ENCODE data around the gene NRG2.

The NRG2 gene

GRCh38 chr5:140040358-140040757 is 2.7 kb downstream of the NRG2 start:
- no peak for DNase-seq

GRCh38 chr5:140039561-140039960 is 3.5 kb downstream of the NRG2 start:
- no peak for DNase-seq

GRCh38 chr5:140038373-140038957 is 4.6 kb downstream of the NRG2 start:
- DNase-seq = no peak

- DNase-seq = no peak
Measured at GRCh38 chr5:140037012-140037411, 6.1 kb downstream of the NRG2 start.

GRCh38 chr5:140035881-140036280 is 7.2 kb downstream of the NRG2 start:
- DNase-seq = no peak

- DNase-seq = no peak
Measured at GRCh38 chr5:140033037-140033760, 9.9 kb downstream of the NRG2 start.

GRCh38 chr5:140032296-140032695 is 10.8 kb downstream of the NRG2 start:
- DNase-seq = no peak

GRCh38 chr5:140027807-140028206 is 15.3 kb downstream of the NRG2 start:
- no peak for DNase-seq

- DNase-seq = no peak
Measured at GRCh38 chr5:140025736-140026135, 17.4 kb downstream of the NRG2 start.

GRCh38 chr5:140024928-140025327 is 18.2 kb downstream of the NRG2 start:
- no peak for DNase-seq

GRCh38 chr5:140023611-140024191 is 19.4 kb downstream of the NRG2 start:
- DNase-seq = no peak

GRCh38 chr5:140020601-140021177 is 22.4 kb downstream of the NRG2 start:
- DNase-seq = no peak

- no peak for DNase-seq
Measured at GRCh38 chr5:140018920-140019644, 24.0 kb downstream of the NRG2 start.

- DNase-seq = no peak
Measured at GRCh38 chr5:140018517-140018916, 24.6 kb downstream of the NRG2 start.

GRCh38 chr5:140018096-140018481 is 25.0 kb downstream of the NRG2 start:
- DNase-seq = no peak

GRCh38 chr5:140017397-140018095 is 25.6 kb downstream of the NRG2 start:
- DNase-seq = no peak

- DNase-seq = no peak
Measured at GRCh38 chr5:140015706-140016105, 27.4 kb downstream of the NRG2 start.

GRCh38 chr5:140014751-140015150 is 28.3 kb downstream of the NRG2 start:
- no peak for DNase-seq

GRCh38 chr5:140013536-140013935 is 29.6 kb downstream of the NRG2 start:
- no peak for DNase-seq

GRCh38 chr5:140012443-140012842 is 30.7 kb downstream of the NRG2 start:
- DNase-seq = no peak

- DNase-seq = no peak
Measured at GRCh38 chr5:140011297-140011802, 31.7 kb downstream of the NRG2 start.

- DNase-seq = no peak
Measured at GRCh38 chr5:140010798-140011197, 32.3 kb downstream of the NRG2 start.

GRCh38 chr5:140007311-140007710 is 35.8 kb downstream of the NRG2 start:
- DNase-seq = no peak
